ENCODE measurements around the gene ANKS1B.

DNA sequence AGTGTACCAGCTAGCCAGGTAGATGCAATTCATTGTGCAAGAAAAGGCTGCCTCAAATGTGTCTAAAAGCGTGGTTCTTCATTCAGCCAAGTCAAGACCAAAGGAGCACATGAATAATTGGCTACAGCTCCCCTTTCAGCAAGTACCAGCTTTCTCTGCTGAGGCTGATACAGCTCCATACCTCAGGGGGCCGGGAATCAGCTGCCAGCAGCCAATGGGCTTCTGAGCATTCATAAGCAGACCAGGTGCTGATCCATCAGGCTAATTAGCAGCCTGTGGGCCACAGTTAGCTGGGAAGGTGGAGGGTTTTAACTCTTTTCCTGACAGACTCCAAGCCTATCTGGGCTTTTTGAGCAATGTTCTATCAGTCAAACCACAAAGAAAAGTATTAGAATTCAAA lies 1075.0 kb downstream of the ANKS1B start:
- TF ChIP-seq POLR2A (IDR thresholded peaks at IDR 0.05; ENCODE audit: low read length), result no peak
- TF ChIP-seq GATA1 (IDR thresholded peaks at IDR 0.05; ENCODE audit: low read depth, low read length), result no peak

Measured in erythroblast (primary cell).